HepG2 (cell line): ENCODE measurements around the gene ENPP7. TPM values are rescaled to one million over a fixed set of nuclear protein-coding genes. Genes with fewer than 3 reads are reported as not detected.
A peak's percentile ranks its signal among the peaks of the same experiment; 100 is the strongest.

Experiments
- ARID4A ChIP-seq: sonication (generic); formaldehyde crosslinking; IDR thresholded peaks from 2 replicates; pipeline ENCODE4 v1.5.0; 2020; ENCODE audit warnings: mild to moderate bottlenecking, missing genetic modification reagents, borderline replicate concordance
- CEBPG ChIP-seq: IDR thresholded peaks from 2 replicates; pipeline ENCODE4 v1.6.1; 2016
- FOXA1 ChIP-seq, 2 experiments: fragments of 450-650 bp in 1 of 2; sonication (generic) in 1 of 2; formaldehyde crosslinking in 1 of 2; IDR thresholded peaks; 2 replicates each; pipeline versions ENCODE4 v1.4.0 to v1.6.1; 2016 to 2020; ENCODE audit warnings: missing genetic modification reagents in 1 of 2
- FOXK2 ChIP-seq: fragments of 450-650 bp; IDR thresholded peaks from 2 replicates; pipeline ENCODE4 v1.6.1; 2016
- GABPB1 ChIP-seq: IDR thresholded peaks from 2 replicates; pipeline ENCODE4 v1.6.1; 2016; ENCODE audit warnings: mild to moderate bottlenecking, missing genetic modification reagents, moderate library complexity, missing compliant biosample characterization
- NFATC3 ChIP-seq: sonication (generic); formaldehyde crosslinking; IDR thresholded peaks from 2 replicates; pipeline ENCODE4 v1.5.1; 2020; ENCODE audit warnings: mild to moderate bottlenecking, missing genetic modification reagents
- NFIB ChIP-seq: sonication (generic); formaldehyde crosslinking; IDR thresholded peaks from 2 replicates; pipeline ENCODE4 v1.9.0; 2021; ENCODE audit warnings: missing genetic modification reagents, mild to moderate bottlenecking, borderline replicate concordance
- SMAD3 ChIP-seq: sonication (generic); formaldehyde crosslinking; IDR thresholded peaks from 2 replicates; pipeline ENCODE4 v1.4.0; 2020; ENCODE audit warnings: missing genetic modification reagents
- ZBTB21 ChIP-seq: sonication (generic); formaldehyde crosslinking; IDR thresholded peaks from 2 replicates; pipeline ENCODE4 v1.4.0; 2020; ENCODE audit warnings: missing genetic modification reagents
- ZBTB43 ChIP-seq: sonication (generic); formaldehyde crosslinking; conservative IDR thresholded peaks from 2 replicates; pipeline ENCODE4 v1.4.0; 2020; ENCODE audit warnings: missing genetic modification reagents
- ZFYVE20 ChIP-seq: sonication (generic); formaldehyde crosslinking; IDR thresholded peaks from 2 replicates; pipeline ENCODE4 v1.8.0; 2023; ENCODE audit warnings: low read depth, mild to moderate bottlenecking, moderate library complexity, missing genetic modification reagents, borderline replicate concordance
- ZKSCAN1 ChIP-seq: fragments of 150-350 bp; IDR thresholded peaks from 2 replicates; pipeline ENCODE4 v1.6.1; 2014; ENCODE audit warnings: low read length
- ZNF362 ChIP-seq: sonication (generic); formaldehyde crosslinking; IDR thresholded peaks from 2 replicates; pipeline ENCODE4 v1.4.0; 2020; ENCODE audit warnings: missing genetic modification reagents, mild to moderate bottlenecking, borderline replicate concordance
- ZNF414 ChIP-seq: sonication (generic); formaldehyde crosslinking; IDR thresholded peaks from 2 replicates; pipeline ENCODE4 v1.5.0; 2020; ENCODE audit warnings: missing genetic modification reagents
- ZNF644 ChIP-seq: IDR thresholded peaks from 2 replicates; pipeline ENCODE4 v1.6.1; 2016; ENCODE audit warnings: low read depth
- ZSCAN12 ChIP-seq: sonication (generic); formaldehyde crosslinking; IDR thresholded peaks from 2 replicates; pipeline ENCODE4 v1.9.0; 2021; ENCODE audit warnings: mild to moderate bottlenecking, missing genetic modification reagents
- polyA plus RNA-seq, 8 experiments: library from polyadenylated mRNA; depleted of rRNA in 3 of 8; stranded (reverse) in 7 of 8; unstranded in 1 of 8; fragments of >200 nt; fragmentation: Illumina TruSeq in 4 of 8; extraction: Trizol in 4 of 8; gene quantifications; 2 replicates each; pipeline versions ENCODE4 v1.2.1 to v1.2.3, GENCODE V29; 2011 to 2016; ENCODE audit warnings: low read depth in 4 of 8, missing spikeins in 1 of 8, mixed read lengths in 1 of 8; ENCODE audit not compliant: insufficient read depth in 1 of 8
- total RNA-seq, 5 experiments: library from RNA; depleted of rRNA; stranded (reverse); fragments of >200 nt; fragmentation: Illumina TruSeq; extraction: Trizol; gene quantifications; 2 replicates each; pipeline ENCODE4 v1.2.3, GENCODE V29; 2016; ENCODE audit warnings: low read depth in 1 of 5
- TF ChIP-seq, protein P1 (sequence below): conservative IDR thresholded peaks from 2 replicates; pipeline ENCODE4 v1.6.1; 2018; ENCODE audit warnings: missing genetic modification reagents
- TF ChIP-seq, protein P2 (sequence below): sonication (generic); formaldehyde crosslinking; IDR thresholded peaks from 2 replicates; pipeline ENCODE4 v1.4.0; 2020; ENCODE audit warnings: missing genetic modification reagents
- TF ChIP-seq, protein P3 (sequence below): IDR thresholded peaks from 2 replicates; pipeline ENCODE4 v1.6.1; 2016; ENCODE audit warnings: missing compliant biosample characterization, missing genetic modification reagents, borderline replicate concordance

The ENPP7 gene
- total and polyA plus RNA-seq, 2 of the 13 experiments (the other 11 are each of a cell fraction or from before 2014, with no cell fraction given) = 1.1 to 2.2 TPM

DNA sequence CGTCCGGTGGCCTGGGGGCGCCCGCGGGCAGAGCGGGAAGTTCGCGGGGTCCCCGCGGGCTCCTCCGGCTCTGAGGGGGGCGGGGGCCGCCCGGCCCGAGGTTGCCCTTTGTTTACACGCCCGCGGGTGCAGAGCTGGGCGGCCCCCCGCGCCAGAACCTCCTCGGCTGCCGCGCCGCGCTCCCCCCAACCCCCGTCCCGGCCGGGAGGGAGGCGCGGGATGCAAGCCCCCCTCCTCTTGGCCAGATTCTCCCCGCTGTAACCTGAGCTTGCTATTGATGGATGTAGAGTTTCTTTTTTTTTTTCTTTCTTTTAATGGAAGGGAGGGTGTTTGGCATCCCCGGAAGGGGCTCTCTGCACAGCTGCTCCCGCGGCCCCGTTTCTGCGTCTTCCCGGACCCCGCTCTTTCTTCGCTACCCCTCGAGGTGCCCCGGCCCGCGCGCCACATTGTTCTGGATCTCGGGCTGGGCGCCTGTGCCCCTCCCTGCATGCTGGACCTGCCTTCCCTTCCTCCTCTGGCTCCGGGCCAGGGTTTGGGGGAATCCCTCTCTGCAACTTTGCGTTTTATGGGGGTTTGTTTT, 47.9 kb downstream of the ENPP7 start (continued):
- peak; percentile 54; the same call in 1 of the 2 replicates for TF ChIP-seq GABPB1 (CRISPR knock-in tag)
- no peak for TF ChIP-seq ZFYVE20 (CRISPR knock-in tag)
- TF ChIP-seq FOXA1 (IDR thresholded peaks at IDR 0.05) = no peak
- 0 out of 2 replicates have a peak, but pooled peaks have one; percentile 15 for TF ChIP-seq FOXA1 (CRISPR knock-in tag; IDR thresholded peaks at IDR 0.05)
- TF ChIP-seq CEBPG (CRISPR knock-in tag) = no peak
- TF ChIP-seq ZBTB21 (CRISPR knock-in tag) = no peak
- TF ChIP-seq ZKSCAN1 = no peak
- peak; percentile 57; the same call in 1 of the 2 replicates for TF ChIP-seq ZNF414 (CRISPR knock-in tag)
- TF ChIP-seq, protein P1, sequence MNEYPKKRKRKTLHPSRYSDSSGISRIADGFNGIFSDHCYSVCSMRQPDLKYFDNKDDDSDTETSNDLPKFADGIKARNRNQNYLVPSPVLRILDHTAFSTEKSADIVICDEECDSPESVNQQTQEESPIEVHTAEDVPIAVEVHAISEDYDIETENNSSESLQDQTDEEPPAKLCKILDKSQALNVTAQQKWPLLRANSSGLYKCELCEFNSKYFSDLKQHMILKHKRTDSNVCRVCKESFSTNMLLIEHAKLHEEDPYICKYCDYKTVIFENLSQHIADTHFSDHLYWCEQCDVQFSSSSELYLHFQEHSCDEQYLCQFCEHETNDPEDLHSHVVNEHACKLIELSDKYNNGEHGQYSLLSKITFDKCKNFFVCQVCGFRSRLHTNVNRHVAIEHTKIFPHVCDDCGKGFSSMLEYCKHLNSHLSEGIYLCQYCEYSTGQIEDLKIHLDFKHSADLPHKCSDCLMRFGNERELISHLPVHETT = no peak; the same call in 1 of the 2 replicates
- no peak for TF ChIP-seq ZSCAN12 (CRISPR knock-in tag)
- TF ChIP-seq FOXK2 = no peak
- TF ChIP-seq, protein P2, sequence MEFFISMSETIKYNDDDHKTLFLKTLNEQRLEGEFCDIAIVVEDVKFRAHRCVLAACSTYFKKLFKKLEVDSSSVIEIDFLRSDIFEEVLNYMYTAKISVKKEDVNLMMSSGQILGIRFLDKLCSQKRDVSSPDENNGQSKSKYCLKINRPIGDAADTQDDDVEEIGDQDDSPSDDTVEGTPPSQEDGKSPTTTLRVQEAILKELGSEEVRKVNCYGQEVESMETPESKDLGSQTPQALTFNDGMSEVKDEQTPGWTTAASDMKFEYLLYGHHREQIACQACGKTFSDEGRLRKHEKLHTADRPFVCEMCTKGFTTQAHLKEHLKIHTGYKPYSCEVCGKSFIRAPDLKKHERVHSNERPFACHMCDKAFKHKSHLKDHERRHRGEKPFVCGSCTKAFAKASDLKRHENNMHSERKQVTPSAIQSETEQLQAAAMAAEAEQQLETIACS = no peak
- TF ChIP-seq ZBTB43 (CRISPR knock-in tag) = no peak
- TF ChIP-seq ARID4A (CRISPR knock-in tag) = no peak; the same call in 1 of the 2 replicates
- TF ChIP-seq ZNF362 (CRISPR knock-in tag) = peak; percentile 73
- TF ChIP-seq NFIB = no peak
- TF ChIP-seq ZNF644 (CRISPR knock-in tag) = no peak
- TF ChIP-seq SMAD3 = 0 out of 2 replicates have a peak, but pooled peaks have one; percentile 25
- no peak for TF ChIP-seq NFATC3
- TF ChIP-seq, protein P3, sequence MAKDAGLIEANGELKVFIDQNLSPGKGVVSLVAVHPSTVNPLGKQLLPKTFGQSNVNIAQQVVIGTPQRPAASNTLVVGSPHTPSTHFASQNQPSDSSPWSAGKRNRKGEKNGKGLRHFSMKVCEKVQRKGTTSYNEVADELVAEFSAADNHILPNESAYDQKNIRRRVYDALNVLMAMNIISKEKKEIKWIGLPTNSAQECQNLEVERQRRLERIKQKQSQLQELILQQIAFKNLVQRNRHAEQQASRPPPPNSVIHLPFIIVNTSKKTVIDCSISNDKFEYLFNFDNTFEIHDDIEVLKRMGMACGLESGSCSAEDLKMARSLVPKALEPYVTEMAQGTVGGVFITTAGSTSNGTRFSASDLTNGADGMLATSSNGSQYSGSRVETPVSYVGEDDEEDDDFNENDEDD (CRISPR knock-in tag) = no peak
